H1 (cell line): Measurements from ENCODE around the gene RRP9. TPM values are rescaled to one million over a fixed set of nuclear protein-coding genes. Genes with fewer than 3 reads are reported as not detected.

Experiments
- CTCF ChIA-PET: fragments of 300-600 bp; sonication (Branson Sonifier 250); formaldehyde crosslinking; loops from one replicate; lab custom pipeline; 2021; ENCODE audit not compliant: partially characterized antibody; lab: Charles Lee
- POLR2A ChIA-PET: fragments of 300-600 bp; sonication (Branson Sonifier 250); formaldehyde crosslinking; loops from one replicate; lab custom pipeline; 2021; ENCODE audit warnings: inconsistent platforms; ENCODE audit not compliant: partially characterized antibody; lab: Charles Lee
- DNase-seq, 2 experiments: peaks; one replicate each; pipeline versions ENCODE4 v3.0.0 to v3.0.0-alpha.2; 2010 to 2022; ENCODE audit warnings: low spot score in 2 of 2, low read depth in 1 of 2, mixed read lengths in 1 of 2
- FAIRE-seq: peaks from 2 replicates; lab custom pipeline; 2011; peaks lifted over from hg19 to GRCh38; lab: Jason Lieb, UNC
- H2AFZ ChIP-seq: 2 replicates; pipeline ENCODE4 v1.8.1; 2012; ENCODE audit warnings: low read length, inconsistent platforms
- H2AK5ac ChIP-seq: 2 replicates; pipeline ENCODE4 v1.6.1; 2013; ENCODE audit warnings: low read depth, low read length
- H2BK120ac ChIP-seq: replicated peaks from 2 replicates; pipeline ENCODE3; 2013; ENCODE audit warnings: low read depth, low read length, inconsistent platforms
- H2BK12ac ChIP-seq: 2 replicates; pipeline ENCODE4 v1.6.1; 2013; ENCODE audit warnings: low read depth, low read length
- H2BK15ac ChIP-seq: 2 replicates; pipeline ENCODE4 v1.6.1; 2013; ENCODE audit warnings: low read length
- H2BK20ac ChIP-seq: 2 replicates; pipeline ENCODE4 v1.6.1; 2013; ENCODE audit warnings: low read length
- H2BK5ac ChIP-seq: 2 replicates; pipeline ENCODE4 v1.6.1; 2013; ENCODE audit warnings: low read depth, low read length
- H3K14ac ChIP-seq: 2 replicates; pipeline ENCODE4 v1.6.1; 2013; ENCODE audit warnings: inconsistent platforms; ENCODE audit not compliant: insufficient read length
- H3K18ac ChIP-seq: 2 replicates; pipeline ENCODE4 v1.6.1; 2013; ENCODE audit warnings: low read length; ENCODE audit errors: extremely low read depth
- H3K23ac ChIP-seq: 2 replicates; pipeline ENCODE4 v1.6.1; 2013; ENCODE audit warnings: inconsistent platforms; ENCODE audit not compliant: insufficient read length
- H3K23me2 ChIP-seq: 2 replicates; pipeline ENCODE4 v1.6.1; 2013; ENCODE audit warnings: low read depth, low read length
- H3K27ac ChIP-seq: 2 replicates; pipeline ENCODE4 v1.6.1; 2011; ENCODE audit warnings: low read depth, low read length, inconsistent platforms
- H3K27me3 ChIP-seq, 4 experiments: replicated peaks in 1 of 4; 1 replicate in 1 of 4; 2 replicates in 3 of 4; pipeline versions ENCODE4 v1.6.1 to v1.8.1; 2011 to 2013; ENCODE audit warnings: low read length in 3 of 4, mild to moderate bottlenecking in 3 of 4, inconsistent platforms in 2 of 4, mixed read lengths in 2 of 4, moderate library complexity in 1 of 4; ENCODE audit not compliant: control insufficient read depth in 3 of 4, insufficient read depth in 3 of 4; ENCODE audit errors: extremely low read depth in 1 of 4
- H3K36me3 ChIP-seq, 4 experiments: 2 replicates each; pipeline versions ENCODE4 v1.6.1 to v1.8.1; 2011 to 2013; ENCODE audit warnings: mild to moderate bottlenecking in 4 of 4, low read length in 3 of 4, moderate library complexity in 2 of 4, control low read depth in 1 of 4, inconsistent platforms in 1 of 4; ENCODE audit not compliant: insufficient read depth in 4 of 4, control insufficient read depth in 2 of 4
- H3K4ac ChIP-seq: replicated peaks from 2 replicates; pipeline ENCODE3; 2013; ENCODE audit warnings: low read length, low read depth, mixed read lengths, inconsistent platforms; ENCODE audit not compliant: insufficient read length
- H3K4me1 ChIP-seq, 4 experiments: replicated peaks in 1 of 4; 1 replicate in 1 of 4; 2 replicates in 3 of 4; pipeline versions ENCODE4 v1.6.1 to v1.8.1; 2011 to 2013; ENCODE audit warnings: low read length in 3 of 4, inconsistent platforms in 2 of 4, mixed read lengths in 1 of 4; ENCODE audit not compliant: insufficient read depth in 4 of 4, control insufficient read depth in 3 of 4
- H3K4me2 ChIP-seq, 2 experiments: 2 replicates each; pipeline versions ENCODE4 v1.6.1 to v1.8.1; 2011 to 2013; ENCODE audit warnings: low read depth in 2 of 2, low read length in 2 of 2, control low read depth in 1 of 2, inconsistent platforms in 1 of 2, mild to moderate bottlenecking in 1 of 2; ENCODE audit not compliant: insufficient read depth in 1 of 2
- H3K4me3 ChIP-seq, 4 experiments: fragments of 200-600, 300-600 bp in 1 of 4; sonication (generic), shearing (Covaris generic), sonication (Bioruptor Twin) in 1 of 4; 2 replicates each; pipeline versions ENCODE4 v1.5.1 to v1.8.1; 2011 to 2016; ENCODE audit warnings: low read length in 4 of 4, low read depth in 3 of 4, control low read depth in 2 of 4, inconsistent platforms in 2 of 4, mild to moderate bottlenecking in 2 of 4, mixed read lengths in 1 of 4, moderate library complexity in 1 of 4; ENCODE audit not compliant: insufficient read depth in 2 of 4; ENCODE audit errors: extremely low read depth in 1 of 4
- H3K56ac ChIP-seq: replicated peaks from 2 replicates; pipeline ENCODE3; 2013; ENCODE audit warnings: low read depth, mild to moderate bottlenecking, mixed read lengths, low read length, inconsistent platforms; ENCODE audit not compliant: insufficient read length
- H3K79me1 ChIP-seq: 2 replicates; pipeline ENCODE4 v1.6.1; 2013; ENCODE audit warnings: low read depth, low read length, control low read depth
- H3K79me2 ChIP-seq, 2 experiments: 2 replicates each; pipeline versions ENCODE4 v1.6.1 to v1.8.1; 2012 to 2013; ENCODE audit warnings: low read length in 2 of 2, mild to moderate bottlenecking in 2 of 2, inconsistent platforms in 1 of 2; ENCODE audit not compliant: insufficient read depth in 2 of 2, control insufficient read depth in 1 of 2
- H3K9ac ChIP-seq, 4 experiments: replicated peaks in 1 of 4; 1 replicate in 1 of 4; 2 replicates in 3 of 4; pipeline versions ENCODE4 v1.6.1 to v1.8.1; 2011 to 2013; ENCODE audit warnings: low read depth in 3 of 4, low read length in 3 of 4, control low read depth in 2 of 4, mild to moderate bottlenecking in 2 of 4, moderate library complexity in 2 of 4, inconsistent platforms in 1 of 4; ENCODE audit errors: extremely low read depth in 1 of 4
- H3K9me3 ChIP-seq, 2 experiments: 2 replicates each; pipeline versions ENCODE4 v1.6.1 to v1.8.1; 2012 to 2013; ENCODE audit warnings: mild to moderate bottlenecking in 2 of 2, moderate library complexity in 2 of 2, control low read depth in 1 of 2, inconsistent platforms in 1 of 2, low read depth in 1 of 2, low read length in 1 of 2, mixed read lengths in 1 of 2; ENCODE audit not compliant: insufficient read depth in 2 of 2
- H4K20me1 ChIP-seq, 2 experiments: replicated peaks in 1 of 2; 2 replicates each; pipeline versions ENCODE3 to v1.8.1; 2011 to 2013; ENCODE audit warnings: inconsistent platforms in 2 of 2, low read length in 2 of 2, mild to moderate bottlenecking in 1 of 2; ENCODE audit not compliant: insufficient read depth in 2 of 2, control insufficient read depth in 1 of 2
- H4K5ac ChIP-seq: 2 replicates; pipeline ENCODE4 v1.6.1; 2013; ENCODE audit warnings: low read length, low read depth, mixed read lengths, inconsistent platforms; ENCODE audit not compliant: insufficient read length
- H4K8ac ChIP-seq: 2 replicates; pipeline ENCODE4 v1.8.0; 2013; ENCODE audit warnings: mild to moderate bottlenecking, moderate library complexity, low read length, inconsistent platforms; ENCODE audit not compliant: insufficient read depth; ENCODE audit errors: extremely low read depth
- H4K91ac ChIP-seq: replicated peaks from 2 replicates; pipeline ENCODE3; 2013; ENCODE audit warnings: low read length, mixed read lengths, inconsistent platforms; ENCODE audit not compliant: insufficient read length
- BCL11A ChIP-seq, 2 experiments: IDR thresholded peaks; one replicate each; pipeline ENCODE4 v1.6.1; 2011; ENCODE audit warnings: low read depth in 2 of 2, low read length in 2 of 2, mild to moderate bottlenecking in 2 of 2
- CTCF ChIP-seq, 3 experiments: IDR thresholded peaks; 1 replicate in 2 of 3; 2 replicates in 1 of 3; pipeline versions ENCODE4 v1.5.1 to v1.6.1; 2011; ENCODE audit warnings: low read length in 3 of 3, mild to moderate bottlenecking in 3 of 3, inconsistent platforms in 2 of 3, low read depth in 1 of 3, moderate library complexity in 1 of 3; ENCODE audit not compliant: insufficient read depth in 1 of 3; ENCODE audit errors: control extremely low read depth in 1 of 3
- EGR1 ChIP-seq: IDR thresholded peaks from 2 replicates; pipeline ENCODE4 v1.6.1; 2011; ENCODE audit warnings: low read depth, low read length, borderline replicate concordance
- JUN ChIP-seq: IDR thresholded peaks from 2 replicates; pipeline ENCODE4 v1.6.1; 2011; ENCODE audit warnings: low read depth, mild to moderate bottlenecking, improper control_type of control experiment, low read length
- KDM1A ChIP-seq: fragments of 200-600, 300-600 bp; sonication (generic); IDR thresholded peaks from 2 replicates; pipeline ENCODE4 v1.7.1; 2016; ENCODE audit warnings: mild to moderate bottlenecking, low read length, borderline replicate concordance
- MAFK ChIP-seq: IDR thresholded peaks from 2 replicates; pipeline ENCODE4 v1.6.1; 2012; ENCODE audit warnings: low read depth, mild to moderate bottlenecking, improper control_type of control experiment, low read length
- NRF1 ChIP-seq: IDR thresholded peaks from 2 replicates; pipeline ENCODE4 v1.6.1; 2011; ENCODE audit warnings: mild to moderate bottlenecking, low read depth, low read length, improper control_type of control experiment
- RFX5 ChIP-seq: IDR thresholded peaks from 2 replicates; pipeline ENCODE4 v1.6.1; 2011; ENCODE audit warnings: low read depth, low read length, improper control_type of control experiment, borderline replicate concordance
- RNF2 ChIP-seq: fragments of 200-900, 300-1000 bp; sonication (generic); IDR thresholded peaks from 2 replicates; pipeline ENCODE4 v1.7.1; 2016; ENCODE audit warnings: borderline replicate concordance, low read depth, mild to moderate bottlenecking, antibody characterized with exemption, low read length; ENCODE audit not compliant: poor library complexity, severe bottlenecking; ENCODE audit errors: missing control alignments
- SP2 ChIP-seq: IDR thresholded peaks from 2 replicates; pipeline ENCODE4 v1.6.1; 2012; ENCODE audit warnings: mild to moderate bottlenecking, low read length, inconsistent platforms
- WGBS, 2 experiments: shearing (Covaris generic) in 1 of 2; methylation state at CpG; one replicate each; pipeline versions ENCODE4 v1.1.6 to v1.1.7; 2013 to 2015; ENCODE audit warnings: low lambda C conversion rate in 2 of 2, mixed read lengths in 2 of 2, inconsistent platforms in 1 of 2, low coverage in 1 of 2, missing lambda C conversion rate in 1 of 2; ENCODE audit not compliant: insufficient replicate concordance in 2 of 2, insufficient coverage in 1 of 2, insufficient read length in 1 of 2; ENCODE audit errors: extremely low coverage in 1 of 2, missing lambda C conversion rate in 1 of 2; 5-methylcytosine and 5-hydroxymethylcytosine counted together
- polyA plus RNA-seq, 7 experiments: library from polyadenylated mRNA; depleted of rRNA in 3 of 7; stranded (reverse) in 5 of 7; unstranded in 2 of 7; fragments of >200 nt in 5 of 7; fragments of 200-250 nt in 2 of 7; gene quantifications; 1 replicate in 5 of 7; 2 replicates in 1 of 7; 4 replicates in 1 of 7; pipeline versions ENCODE4 v1.2.1 to v1.2.3, GENCODE V29; 2011 to 2013; ENCODE audit warnings: missing spikeins in 2 of 7, mixed read lengths in 2 of 7
- total RNA-seq: library from RNA; stranded (reverse); fragmentation: NEBNext Ultra II Directional; extraction: Animal tissue kit (Norgen Biotek cat#: 25700); gene quantifications from 2 replicates; pipeline ENCODE4 v1.2.1, GENCODE V29; 2021
- TF ChIP-seq, protein P1 (sequence below): IDR thresholded peaks from 2 replicates; pipeline ENCODE4 v1.6.1; 2012; ENCODE audit warnings: inconsistent platforms

The RRP9 gene
- total and polyA plus RNA-seq, 2 of the 8 experiments (the other 6 are each of a cell fraction or from before 2014, with no cell fraction given) = 55.6 to 68.9 TPM

- Histone ChIP-seq H2AFZ (no peak overlapping the region), H3K4me2 (no peak overlapping the region), H3K36me3 (peaks cover 0 to 9% (median 5%) of the 10 kb centered on the region in 4 experiments; a peak in 4 of 8 replicates), H3K27me3 (no peaks in the 10 kb centered on the region), H3K4ac (no peak overlapping the region), H4K20me1 (peaks cover 0 to 6% of the 10 kb centered on the region in 2 experiments), H3K23ac (no peak overlapping the region), H3K79me1 (no peaks in the 10 kb centered on the region), H3K56ac (no peak overlapping the region), H3K79me2 (no peaks in the 10 kb centered on the region), H3K9ac (no peak overlapping the region), H3K23me2 (no peaks in the 10 kb centered on the region), H3K9me3 (no peaks in the 10 kb centered on the region), H2BK120ac (no peak overlapping the region), H3K18ac (no peak overlapping the region), H3K14ac (no peak overlapping the region), H2AK5ac (no peak overlapping the region), H4K91ac (no peak overlapping the region), H4K8ac (no peak overlapping the region), H3K4me1 (no peaks in the 10 kb centered on the region), H2BK12ac (no peak overlapping the region), H2BK5ac (no peak overlapping the region), H3K27ac (no peak overlapping the region), H2BK15ac (no peak overlapping the region), H4K5ac (no peak overlapping the region), H3K4me3 (no peak overlapping the region), H2BK20ac (no peak overlapping the region)
- 86% methylated on average over 7 of the region's 7 CpGs; no CpG with 5 or more reads in 1 of the 2 experiments for WGBS, 2 experiments
- DNase-seq = no peak
- ChIA-PET POLR2A (interaction anchor here (2.4 kb wide), 1 partner anchor 54 kb away, joined by 7 read pairs; the partner anchor contains the start of gene ACY1), CTCF (interaction anchor here (1.1 kb wide), 1 partner anchor 45 kb away, joined by 3 read pairs; the partner anchor contains the start of gene ABHD14B)
- no peak for FAIRE-seq
- TF ChIP-seq CTCF (IDR thresholded peaks at IDR 0.05; ENCODE audit: control extremely low read depth in 1 of 3, insufficient read depth in 1 of 3, low read depth in 1 of 3, low read length in 3 of 3) (no peak), BCL11A (IDR thresholded peaks at IDR 0.05; ENCODE audit: low read depth in 2 of 2, low read length in 2 of 2) (no peak), SP2 (no peak), KDM1A (no peak), JUN (no peak), EGR1 (no peak), MAFK (no peak), RFX5 (no peak), RNF2 (no peak), NRF1 (no peak)
- TF ChIP-seq, protein P1, sequence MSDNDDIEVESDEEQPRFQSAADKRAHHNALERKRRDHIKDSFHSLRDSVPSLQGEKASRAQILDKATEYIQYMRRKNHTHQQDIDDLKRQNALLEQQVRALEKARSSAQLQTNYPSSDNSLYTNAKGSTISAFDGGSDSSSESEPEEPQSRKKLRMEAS = no peak
These were observed 13.3 kb downstream of the RRP9 start for GRCh38 chr3:51928438-51928837.
